Colonic mucosa (tissue), 4 donors: ENCODE data around the gene USH2A. TPM values are rescaled to one million over a fixed set of nuclear protein-coding genes. Genes with fewer than 3 reads are reported as not detected.

Experiments used
- DNase-seq: peaks from one replicate; pipeline ENCODE4 v3.0.0-alpha.2; 2020
- H3K27ac ChIP-seq: fragments of 200-600 bp; one replicate; pipeline ENCODE4 v1.8.0; 2021
- H3K27me3 ChIP-seq: fragments of 200-600 bp; one replicate; pipeline ENCODE4 v1.8.0; 2021
- H3K36me3 ChIP-seq: fragments of 200-600 bp; one replicate; pipeline ENCODE4 v1.8.0; 2021
- H3K4me1 ChIP-seq: fragments of 200-600 bp; one replicate; pipeline ENCODE4 v1.8.0; 2021; ENCODE audit warnings: mild to moderate bottlenecking
- H3K4me3 ChIP-seq: fragments of 200-600 bp; one replicate; pipeline ENCODE4 v1.8.0; 2021
- H3K9ac ChIP-seq, 2 donors: one replicate each; pipeline ENCODE4 v1.7.0; 2013; ENCODE audit warnings: control low read depth in 2 of 2, low read depth in 2 of 2, low read length in 2 of 2
- H3K9me3 ChIP-seq: fragments of 200-600 bp; one replicate; pipeline ENCODE4 v1.8.0; 2021
- CTCF ChIP-seq: fragments of 200-600 bp; IDR thresholded peaks from one replicate; pipeline ENCODE4 v1.8.0; 2022; ENCODE audit warnings: antibody characterized with exemption, mild to moderate bottlenecking
- intact Hi-C: fragments of 100-400 bp; cut with DNase I; formaldehyde crosslinking; loops from one replicate; pipeline ENCODE4 v1.14.1; 2022
- total RNA-seq, 2 donors: library from RNA; stranded (reverse); fragmentation: NEBNext Ultra II Directional in 1 of 2; extraction: Animal tissue kit (Norgen Biotek cat#: 25700) in 1 of 2; gene quantifications; one replicate each; pipeline ENCODE4 v1.2.1, GENCODE V29; 2021
- donor health status: healthy.
- donor health status: DM: no; HTN: no; CAD: no.
- donor health status: DM: no; HTN: no; CAD: no.

USH2A gene
- total RNA-seq, 2 donors from 2014 or later: 0.02 TPM; not detected in 1

GRCh38 chr1:215647738-215648137 lies 775.5 kb downstream of the USH2A start:
- no peaks in the 10 kb centered on the region for H3K36me3 ChIP-seq
- H3K27me3 ChIP-seq: no peaks in the 10 kb centered on the region
- no peak for TF ChIP-seq CTCF
- no peak for DNase-seq
- no peak overlapping the region for H3K4me3 ChIP-seq
- no peak overlapping the region for H3K9ac ChIP-seq
- H3K9me3 ChIP-seq: no peaks in the 10 kb centered on the region
- no peaks in the 10 kb centered on the region for H3K4me1 ChIP-seq
- intact Hi-C loops: no loop called here
- no peak overlapping the region for H3K27ac ChIP-seq

GRCh38 chr1:215645861-215646260 lies 777.4 kb downstream of the USH2A start:
- Histone ChIP-seq H3K27me3 (no peaks in the 10 kb centered on the region), H3K4me1 (no peaks in the 10 kb centered on the region), H3K27ac (no peak overlapping the region), H3K36me3 (no peaks in the 10 kb centered on the region), H3K9ac (no peak overlapping the region), H3K9me3 (no peaks in the 10 kb centered on the region), H3K4me3 (no peak overlapping the region)
- intact Hi-C loops: no loop called here
- TF ChIP-seq CTCF: no peak
- no peak for DNase-seq

DNA sequence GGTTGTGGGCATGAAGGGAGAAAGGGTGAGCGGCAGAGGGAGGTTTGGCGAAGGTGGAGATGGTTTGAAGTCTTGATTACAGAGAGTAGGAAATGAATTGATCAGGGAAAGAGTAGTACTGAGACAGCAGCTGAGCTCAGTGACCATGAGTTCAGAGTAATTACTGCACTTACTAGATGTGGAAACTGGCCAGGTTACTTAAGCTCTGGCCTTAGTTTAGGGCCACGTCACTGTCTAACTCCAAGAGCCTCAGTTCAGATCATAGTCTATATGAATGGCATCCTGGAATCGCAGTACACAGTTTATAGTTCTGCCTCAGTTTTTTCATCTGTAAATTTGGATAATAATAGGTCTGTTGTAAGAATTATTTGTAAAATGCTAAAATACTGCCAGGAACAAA lies 778.1 kb downstream of the USH2A start:
- no peak overlapping the region for H3K4me3 ChIP-seq
- no peak for DNase-seq
- H3K9me3 ChIP-seq: no peaks in the 10 kb centered on the region
- intact Hi-C loops: no loop called here
- no peaks in the 10 kb centered on the region for H3K27me3 ChIP-seq
- no peak for TF ChIP-seq CTCF
- H3K4me1 ChIP-seq: no peaks in the 10 kb centered on the region
- H3K27ac ChIP-seq: no peak overlapping the region
- no peak overlapping the region for H3K9ac ChIP-seq
- H3K36me3 ChIP-seq: no peaks in the 10 kb centered on the region

DNA sequence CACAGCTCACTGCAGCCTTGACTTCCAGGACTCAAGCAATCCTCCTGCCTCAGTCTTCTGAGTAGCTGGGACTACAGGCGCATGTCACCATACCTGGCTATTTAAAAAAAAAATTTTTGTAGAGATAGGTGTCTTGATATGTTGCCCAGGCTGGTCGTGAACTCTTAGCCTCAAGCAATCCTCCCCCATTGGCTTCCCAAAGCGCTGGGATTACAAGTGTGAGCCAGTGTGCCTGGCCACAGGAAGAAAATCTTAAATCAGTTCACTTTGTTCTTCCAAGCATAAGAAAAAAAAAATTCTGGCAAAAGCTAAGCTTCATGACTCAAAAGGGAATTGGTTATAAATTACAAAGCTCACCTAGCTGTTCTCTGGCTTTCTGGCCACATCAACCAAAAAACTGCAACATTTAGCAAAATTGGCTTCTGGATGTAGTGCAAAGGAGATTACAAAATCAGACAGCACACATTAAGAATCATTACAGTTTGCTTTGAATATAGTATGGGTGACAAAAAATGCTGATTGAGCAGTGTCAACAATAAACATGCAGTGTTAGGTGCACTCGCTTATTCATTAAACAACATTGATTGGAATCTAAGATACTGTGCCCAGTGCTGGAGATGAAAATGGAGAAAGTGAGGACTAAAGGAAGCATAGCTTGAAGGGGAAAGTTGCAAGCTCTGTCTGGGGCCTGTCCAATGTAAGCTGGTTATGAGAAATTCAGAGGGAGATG lies 779.5 kb downstream of the USH2A start:
- TF ChIP-seq CTCF: no peak
- H3K4me1 ChIP-seq: no peaks in the 10 kb centered on the region
- no peak overlapping the region for H3K9ac ChIP-seq
- DNase-seq: no peak
- H3K27ac ChIP-seq: no peak overlapping the region
- H3K36me3 ChIP-seq: no peaks in the 10 kb centered on the region
- intact Hi-C loops: no loop called here
- H3K27me3 ChIP-seq: no peaks in the 10 kb centered on the region
- no peak overlapping the region for H3K4me3 ChIP-seq
- H3K9me3 ChIP-seq: no peaks in the 10 kb centered on the region

DNA sequence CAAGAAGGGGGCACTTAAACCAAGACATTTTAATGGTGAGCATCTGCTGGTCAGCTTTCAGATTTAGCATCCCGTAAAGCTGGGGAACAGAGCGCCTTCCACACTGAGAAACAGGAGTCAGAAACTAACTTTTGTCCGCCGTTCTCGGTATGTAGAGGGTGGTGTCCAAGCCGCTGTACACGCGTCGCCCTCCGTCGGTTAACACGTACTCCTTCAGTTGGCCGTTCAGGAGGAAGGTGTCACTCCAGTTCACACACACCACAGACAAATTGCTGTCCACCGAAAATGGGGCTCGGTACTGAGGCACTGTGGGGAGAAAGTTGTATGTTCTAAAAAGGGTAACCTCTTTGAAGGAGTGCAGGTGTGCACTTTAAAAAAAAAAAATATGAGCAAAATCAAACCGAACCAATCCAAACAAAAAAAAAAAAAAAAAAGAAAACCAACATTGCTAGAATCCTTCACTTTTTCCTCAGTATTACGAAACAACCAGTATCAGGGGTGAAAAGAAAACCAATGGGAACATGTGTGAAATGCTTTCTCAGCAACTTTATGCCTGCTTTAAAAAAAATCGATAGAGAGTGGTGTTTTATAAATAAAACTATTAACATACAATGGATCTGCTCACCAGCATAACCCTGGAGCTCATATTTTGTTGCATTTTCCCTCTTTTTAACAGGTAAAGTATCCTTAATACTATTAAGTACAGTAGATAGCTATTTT lies 782.7 kb downstream of the USH2A start:
- Histone ChIP-seq H3K4me3 (no peak overlapping the region), H3K9me3 (no peaks in the 10 kb centered on the region), H3K9ac (no peak overlapping the region), H3K36me3 (no peaks in the 10 kb centered on the region), H3K27ac (no peak overlapping the region), H3K27me3 (no peaks in the 10 kb centered on the region), H3K4me1 (no peaks in the 10 kb centered on the region)
- DNase-seq: no peak
- TF ChIP-seq CTCF: no peak
- intact Hi-C loops: no loop called here
